Panc1 (cell line): Measurements from ENCODE around the gene RFTN1.

ENCODE experiments used
- CTCF ChIP-seq: fragments of 450-650 bp; IDR thresholded peaks from 2 replicates; pipeline ENCODE4 v1.5.1; 2017; ENCODE audit warnings: mild to moderate bottlenecking
- POLR2AphosphoS5 ChIP-seq: IDR thresholded peaks from 2 replicates; pipeline ENCODE4 v1.6.1; 2012; ENCODE audit warnings: mild to moderate bottlenecking, low read depth, low read length, moderate library complexity
- REST ChIP-seq, 2 experiments: IDR thresholded peaks; 2 replicates each; pipeline ENCODE4 v1.6.1; 2011 to 2012; ENCODE audit warnings: low read depth in 2 of 2, control low read depth in 1 of 2, low read length in 1 of 2, mild to moderate bottlenecking in 1 of 2, moderate library complexity in 1 of 2; ENCODE audit not compliant: insufficient read depth in 1 of 2
- SIN3A ChIP-seq: IDR thresholded peaks from 2 replicates; pipeline ENCODE4 v1.6.1; 2012; ENCODE audit warnings: low read depth, mild to moderate bottlenecking, low read length, moderate library complexity, borderline replicate concordance; ENCODE audit not compliant: insufficient read depth
- TCF7L2 ChIP-seq: IDR thresholded peaks from 2 replicates; pipeline ENCODE4 v1.6.1; 2011; ENCODE audit warnings: mild to moderate bottlenecking, low read depth, low read length, inconsistent platforms

GRCh38 chr3:16467393-16467792, 46.1 kb downstream of the RFTN1 start:
- TF ChIP-seq CTCF (no peak), REST (IDR thresholded peaks at IDR 0.05; ENCODE audit: insufficient read depth in 1 of 2, low read depth in 2 of 2, low read length in 1 of 2) (no peak), SIN3A (no peak), POLR2AphosphoS5 (no peak), TCF7L2 (no peak)
